Measurements from ENCODE around the gene LRCH3.
"Not testable (repeated sequence)": the region's sequence is repeated elsewhere in the genome, so short reads cannot be mapped to it uniquely, and the experiment has no call there.

LRCH3 gene

DNA sequence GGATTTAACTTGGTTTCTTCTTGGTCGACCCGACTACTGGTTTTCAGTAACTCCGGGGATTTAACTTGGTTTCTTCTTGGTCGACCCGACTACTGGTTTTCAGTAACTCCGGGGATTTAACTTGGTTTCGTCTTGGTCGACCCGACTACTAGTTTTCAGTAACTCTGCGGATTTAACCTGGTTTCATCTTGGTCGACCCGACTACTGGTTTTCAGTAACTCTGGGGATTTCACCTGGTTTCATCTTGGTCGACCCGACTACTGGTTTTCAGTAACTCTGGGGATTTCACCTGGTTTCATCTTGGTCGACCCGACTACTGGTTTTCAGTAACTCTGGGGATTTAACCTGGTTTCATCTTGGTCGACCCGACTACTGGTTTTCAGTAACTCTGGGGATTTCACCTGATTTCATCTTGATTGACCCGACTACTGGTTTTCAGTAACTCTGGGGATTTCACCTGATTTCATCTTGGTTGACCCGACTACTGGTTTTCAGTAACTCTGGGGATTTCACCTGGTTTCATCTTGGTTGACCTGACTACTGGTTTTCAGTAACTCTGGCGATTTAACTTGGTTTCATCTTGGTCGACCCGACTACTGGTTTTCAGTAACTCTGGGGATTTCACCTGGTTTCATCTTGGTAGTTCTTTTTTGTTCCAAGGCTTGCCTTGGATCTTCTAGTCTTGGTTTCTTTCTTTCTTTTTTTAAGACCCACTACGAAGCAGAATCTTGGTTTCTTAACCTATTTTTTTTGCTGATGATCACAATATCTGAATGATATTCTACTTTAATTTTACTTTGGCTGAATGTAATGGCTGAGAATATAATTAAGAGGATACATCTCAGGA, 130.6 kb downstream of the LRCH3 start:
- DNase-seq (ENCODE audit: low read depth in 1 of 2, low spot score in 1 of 2) = not testable (repeated sequence)

DNA sequence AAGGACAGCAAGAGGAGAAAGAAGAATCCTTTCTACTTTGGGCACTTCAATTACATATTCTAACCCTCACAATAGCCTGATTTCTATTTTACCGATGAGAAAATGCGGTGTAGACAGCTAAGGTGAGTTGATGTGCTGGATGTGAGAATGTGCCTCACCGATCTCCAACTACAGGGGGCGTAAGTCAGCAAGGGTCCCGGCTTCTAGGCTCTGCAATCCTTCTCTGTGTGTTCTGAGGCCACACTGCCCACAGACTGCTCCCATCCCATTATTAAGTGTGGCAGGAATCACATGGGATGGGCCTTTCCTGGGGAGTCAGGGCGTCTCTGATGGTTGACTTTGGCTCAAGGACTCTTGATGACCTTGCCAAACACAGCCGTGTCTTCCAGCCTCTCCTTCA, 135.4 kb downstream of the LRCH3 start:
- no peak for DNase-seq (ENCODE audit: low read depth in 1 of 2, low spot score in 1 of 2)

DNA sequence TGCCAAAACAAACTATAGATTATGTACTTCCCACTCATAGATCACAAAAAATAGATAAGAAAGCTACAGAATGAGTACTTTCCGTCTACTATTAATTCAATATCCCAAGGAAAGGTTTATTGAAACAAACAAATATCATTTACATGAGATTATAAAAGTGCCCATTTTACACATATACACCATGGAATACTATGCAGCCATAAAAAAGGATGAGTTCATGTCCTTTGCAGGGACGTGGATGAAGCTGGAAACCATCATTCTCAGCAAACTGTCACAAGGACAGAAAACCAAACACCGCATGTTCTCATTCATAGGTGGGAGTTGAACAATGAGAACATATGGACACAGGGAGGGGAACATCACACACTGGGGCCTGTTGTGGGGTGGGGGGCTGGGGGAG, 136.5 kb downstream of the LRCH3 start:
- not testable (repeated sequence) for DNase-seq (ENCODE audit: low read depth in 1 of 2, low spot score in 1 of 2)

DNA sequence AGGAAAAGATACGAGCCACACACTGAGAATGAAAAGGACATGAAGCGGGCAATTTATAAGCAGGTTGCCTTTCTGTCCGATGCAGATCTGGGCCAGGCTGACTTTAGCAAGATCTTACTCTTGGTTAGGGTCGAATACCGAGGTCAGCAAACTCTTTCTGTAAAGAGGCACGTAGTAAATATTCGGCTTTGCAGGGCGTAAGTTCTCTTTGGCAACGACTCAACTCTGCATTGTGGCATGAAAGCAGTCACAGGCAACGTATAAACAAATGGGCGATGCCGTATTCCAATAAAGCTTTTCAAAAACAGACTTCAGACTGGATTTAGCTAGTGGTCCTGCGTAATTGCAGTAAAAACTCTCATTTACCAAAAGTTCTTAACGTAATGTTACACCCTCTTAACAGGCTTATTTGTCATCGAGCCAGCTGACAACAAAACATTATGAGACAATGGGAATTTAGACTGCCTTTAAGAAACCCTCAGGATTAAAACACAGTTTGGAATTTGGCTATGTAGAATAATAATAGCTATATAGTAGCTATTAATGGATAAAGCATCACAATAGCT, 145.8 kb downstream of the LRCH3 start:
- no peak for DNase-seq (ENCODE audit: low read depth in 1 of 2, low spot score in 1 of 2)
